BLaER1 treated with 17β-estradiol and CSF1 and Interleukin-3, amounts not matched to agents 10 nM and 100 nM (cell line): ENCODE measurements around the gene AP5Z1.

Experiments
- H3K27ac ChIP-seq, 11 experiments: shearing (Covaris generic); formaldehyde crosslinking; 2 replicates each; pipeline ENCODE4 v1.8.1; 2022
- H3K27me3 ChIP-seq, 11 experiments: shearing (Covaris generic); formaldehyde crosslinking; 2 replicates each; pipeline ENCODE4 v1.8.1; 2022
- H3K36me3 ChIP-seq, 11 experiments: shearing (Covaris generic); formaldehyde crosslinking; 2 replicates each; pipeline ENCODE4 v1.8.1; 2022
- H3K4me1 ChIP-seq, 10 experiments: shearing (Covaris generic); formaldehyde crosslinking; 2 replicates each; pipeline ENCODE4 v1.8.1; 2022
- H3K4me2 ChIP-seq, 11 experiments: shearing (Covaris generic); formaldehyde crosslinking; 2 replicates each; pipeline ENCODE4 v1.8.1; 2022
- H3K4me3 ChIP-seq, 10 experiments: shearing (Covaris generic); formaldehyde crosslinking; 2 replicates each; pipeline ENCODE4 v1.8.1; 2022
- H3K9ac ChIP-seq, 11 experiments: shearing (Covaris generic); formaldehyde crosslinking; 2 replicates each; pipeline ENCODE4 v1.8.1; 2022
- H3K9me3 ChIP-seq, 11 experiments: shearing (Covaris generic); formaldehyde crosslinking; replicated peaks in 1 of 11; 2 replicates each; pipeline ENCODE4 v1.8.1; 2022
- H4K20me1 ChIP-seq, 11 experiments: shearing (Covaris generic); formaldehyde crosslinking; 2 replicates each; pipeline ENCODE4 v1.8.1; 2022
- Cebpa-rat ChIP-seq, 11 experiments: shearing (Covaris generic); IDR thresholded peaks; 2 replicates each; pipeline ENCODE4 v1.8.1; 2022

The AP5Z1 gene

DNA sequence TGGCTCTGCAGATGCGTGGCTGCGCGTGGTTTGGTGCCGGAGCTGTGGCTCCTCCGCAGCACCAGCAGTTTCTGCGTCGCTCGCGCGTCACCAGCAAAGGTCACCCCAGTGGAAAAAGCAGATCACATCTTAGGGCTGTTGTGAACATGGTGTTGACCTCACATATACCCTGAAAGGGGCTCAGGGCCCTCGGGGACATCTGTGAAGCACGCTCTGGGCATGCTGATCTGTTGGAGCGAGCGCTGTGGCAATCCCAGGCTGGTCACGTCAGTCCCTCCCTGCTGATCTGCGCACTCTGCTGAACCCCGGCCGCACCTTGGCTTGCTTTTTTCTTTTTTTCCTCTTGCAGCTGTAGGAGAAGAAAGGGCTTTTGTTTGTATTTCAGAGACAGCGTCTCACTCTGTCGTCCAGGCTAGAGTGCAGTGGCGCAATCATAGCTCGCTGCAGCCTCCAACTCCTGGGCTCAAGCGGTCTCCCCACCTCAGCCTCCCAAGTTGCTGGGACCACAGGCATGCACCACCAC, 33.3 kb upstream of the AP5Z1 start:
- no peak overlapping the region for H3K4me3 ChIP-seq
- H3K36me3 ChIP-seq: peaks cover 34 to 51% (median 39%) of the 10 kb centered on the region in 11 experiments
- TF ChIP-seq Cebpa-rat (IDR thresholded peaks at IDR 0.05): 0 out of 22 replicates have a peak, but pooled peaks of 1 of the 11 experiments have one; percentile 10
- H3K27ac ChIP-seq: peak overlapping the region in 3 of 11 experiments; percentile 79 to 90 (median 88); a peak in 5 of 22 replicates
- H3K4me1 ChIP-seq: peaks cover 75 to 89% (median 83%) of the 10 kb centered on the region in 10 experiments
- H3K9me3 ChIP-seq: no peaks in the 10 kb centered on the region
- H3K27me3 ChIP-seq: no peaks in the 10 kb centered on the region
- no peak overlapping the region for H3K9ac ChIP-seq
- H4K20me1 ChIP-seq: peaks cover 0 to 71% (median 27%) of the 10 kb centered on the region in 11 experiments; a peak in 14 of 22 replicates
- H3K4me2 ChIP-seq: peak overlapping the region in 2 of 11 experiments; percentile 83 to 88; a peak in 1 of 22 replicates

DNA sequence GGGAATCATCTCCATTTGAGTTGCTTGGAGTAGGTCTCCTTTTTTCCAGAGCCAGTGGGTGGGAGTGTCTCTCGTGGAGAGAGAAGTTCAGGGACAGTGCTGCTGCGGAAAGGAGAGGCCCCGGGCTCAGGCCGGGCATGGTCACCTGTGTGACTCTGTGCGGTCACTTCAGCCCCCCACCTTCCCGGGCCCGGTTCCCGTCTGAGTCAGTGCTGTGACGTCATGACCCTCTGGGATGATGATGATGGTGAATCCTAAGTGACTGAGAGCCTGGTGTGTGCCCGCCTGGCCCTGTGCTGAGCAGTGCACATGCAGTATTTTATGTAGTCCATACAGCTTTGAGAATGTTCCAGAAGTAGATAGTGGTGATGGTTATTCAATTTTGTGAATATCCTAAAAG, 32.6 kb upstream of the AP5Z1 start:
- Histone ChIP-seq H4K20me1 (peaks cover 0 to 76% (median 27%) of the 10 kb centered on the region in 11 experiments; a peak in 14 of 22 replicates), H3K4me1 (peaks cover 75 to 89% (median 83%) of the 10 kb centered on the region in 10 experiments), H3K9ac (peak overlapping the region in 2 of 11 experiments; percentile 19 to 25; a peak in 1 of 22 replicates), H3K4me3 (no peak overlapping the region), H3K27me3 (no peaks in the 10 kb centered on the region), H3K27ac (peak overlapping the region in 7 of 11 experiments; percentile 10 to 95 (median 87); a peak in 13 of 22 replicates), H3K36me3 (peaks cover 35 to 51% (median 46%) of the 10 kb centered on the region in 11 experiments), H3K4me2 (peak overlapping the region in 10 of 11 experiments; percentile 80 to 92 (median 86); a peak in 17 of 22 replicates), H3K9me3 (no peaks in the 10 kb centered on the region)
- TF ChIP-seq Cebpa-rat (IDR thresholded peaks at IDR 0.05): no peak

DNA sequence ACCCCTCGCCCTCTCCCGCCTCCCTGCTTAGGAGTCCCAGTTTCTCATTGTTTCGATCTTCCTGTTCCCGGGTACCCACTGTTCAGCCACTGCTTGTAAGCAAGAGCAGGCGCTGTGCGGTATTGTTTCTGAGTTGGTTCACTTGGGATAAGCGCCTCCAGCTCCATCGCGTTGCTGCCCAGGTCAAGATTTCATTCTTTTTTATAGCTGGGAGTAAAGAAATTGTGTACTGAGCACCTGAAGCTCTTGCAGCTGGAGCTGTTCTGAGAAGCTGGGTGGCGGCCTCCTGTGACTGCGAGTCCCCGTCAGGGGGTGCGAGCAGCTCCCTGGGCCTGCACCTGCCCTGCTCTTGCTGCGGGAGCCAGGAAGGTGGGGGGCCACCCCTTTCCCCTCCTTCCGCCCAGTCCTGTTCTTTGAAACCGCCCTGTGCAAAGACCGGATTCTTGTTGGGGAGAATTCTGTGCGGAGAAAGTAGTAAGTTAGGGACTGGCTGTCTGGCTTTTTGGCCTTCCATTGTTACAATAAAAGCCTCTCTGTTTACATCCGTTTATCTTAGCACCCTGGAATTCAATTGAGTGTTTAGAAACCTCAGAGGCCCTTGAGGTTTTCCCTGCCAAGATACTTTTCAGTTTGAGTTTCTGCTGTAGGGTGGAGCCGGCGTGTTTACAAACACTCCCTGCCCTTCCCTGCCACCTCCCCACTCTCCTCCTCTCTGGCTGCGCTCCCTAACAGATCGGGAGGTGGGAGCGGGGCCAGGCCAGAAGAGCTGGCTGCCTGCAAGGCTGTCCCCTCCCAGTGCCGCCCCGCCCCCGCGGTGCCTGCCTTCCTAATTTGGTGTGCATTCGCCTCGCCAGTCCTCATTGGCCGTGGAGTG, 30.8 kb upstream of the AP5Z1 start:
- Histone ChIP-seq H3K36me3 (peaks cover 42 to 62% (median 56%) of the 10 kb centered on the region in 11 experiments), H4K20me1 (peaks cover 9 to 82% (median 31%) of the 10 kb centered on the region in 11 experiments; a peak in 16 of 22 replicates), H3K27ac (peak overlapping the region; percentile 76 to 95 (median 87)), H3K9me3 (no peaks in the 10 kb centered on the region), H3K4me1 (peaks cover 68 to 89% (median 82%) of the 10 kb centered on the region in 10 experiments), H3K4me2 (peak overlapping the region; percentile 80 to 92 (median 87)), H3K27me3 (no peaks in the 10 kb centered on the region), H3K9ac (peak overlapping the region; percentile 70 to 82 (median 77)), H3K4me3 (peak overlapping the region; percentile 29 to 63 (median 48); a peak in 18 of 20 replicates)
- no peak for TF ChIP-seq Cebpa-rat (IDR thresholded peaks at IDR 0.05)

- Histone ChIP-seq H3K27me3 (no peaks in the 10 kb centered on the region), H3K36me3 (peaks cover 46 to 70% (median 62%) of the 10 kb centered on the region in 11 experiments), H3K4me2 (peak overlapping the region; percentile 80 to 92 (median 87)), H3K9ac (peak overlapping the region; percentile 70 to 82 (median 77)), H4K20me1 (peaks cover 12 to 86% (median 34%) of the 10 kb centered on the region in 11 experiments; a peak in 15 of 22 replicates), H3K9me3 (no peaks in the 10 kb centered on the region), H3K4me1 (peaks cover 61 to 86% (median 78%) of the 10 kb centered on the region in 10 experiments), H3K27ac (peak overlapping the region; percentile 76 to 95 (median 87)), H3K4me3 (peak overlapping the region; percentile 34 to 63 (median 50); a peak in 19 of 20 replicates)
- TF ChIP-seq Cebpa-rat (IDR thresholded peaks at IDR 0.05): peak in 3 of 11 experiments; percentile 31 to 60 (median 47); a peak in 3 of 22 replicates
Measured at GRCh38 chr7:4745265-4745919, 30.0 kb upstream of the AP5Z1 start.

DNA sequence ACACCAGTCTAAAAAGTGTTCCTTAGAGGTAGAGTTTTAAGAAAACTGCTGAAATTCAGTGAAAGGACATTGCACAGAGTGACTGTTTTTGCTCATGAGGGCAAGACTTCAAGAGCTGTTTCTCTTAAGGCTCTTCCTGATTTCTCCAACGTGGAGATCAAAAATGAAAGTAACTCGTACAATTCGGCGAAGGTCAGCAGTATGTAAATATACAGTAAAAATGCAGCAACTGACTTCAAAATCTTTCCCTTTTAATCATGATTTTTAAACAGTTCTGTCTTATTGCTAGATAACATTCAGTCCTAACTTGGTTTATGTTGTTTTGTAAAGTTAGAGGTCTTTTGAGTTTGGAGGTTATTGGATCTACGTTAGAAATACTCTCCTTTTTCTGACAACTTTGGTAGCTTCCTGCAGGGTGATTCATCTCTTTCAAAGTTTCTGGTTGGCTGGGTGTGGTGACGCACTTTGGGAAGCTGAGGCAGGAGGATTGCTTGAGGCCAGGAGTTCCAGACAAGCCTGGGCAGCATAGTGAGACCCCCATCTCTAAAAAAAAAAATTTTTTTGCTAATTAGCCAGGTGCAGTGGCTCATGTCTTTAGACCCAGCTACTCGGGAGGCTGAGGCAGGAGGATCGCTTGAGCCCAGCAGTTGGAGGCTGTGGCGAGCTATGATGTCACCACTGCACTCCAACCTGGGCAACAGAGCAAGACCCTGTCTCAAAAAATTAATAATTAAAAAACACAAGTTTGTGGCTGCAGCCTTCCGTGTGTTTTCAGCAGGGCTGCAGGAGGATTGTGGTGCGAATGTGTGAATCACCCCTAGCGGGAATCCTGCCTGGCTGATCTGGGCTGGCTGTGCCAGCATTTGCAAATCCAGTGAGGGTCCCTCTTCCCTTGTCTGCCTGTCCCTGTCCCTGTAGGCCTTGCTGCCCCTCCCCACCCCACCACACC, 29.2 kb upstream of the AP5Z1 start:
- H4K20me1 ChIP-seq: peaks cover 10 to 87% (median 39%) of the 10 kb centered on the region in 11 experiments; a peak in 16 of 22 replicates
- H3K4me3 ChIP-seq: peak overlapping the region; percentile 34 to 63 (median 50); a peak in 19 of 20 replicates
- H3K36me3 ChIP-seq: peaks cover 41 to 63% (median 56%) of the 10 kb centered on the region in 11 experiments
- H3K27ac ChIP-seq: peak overlapping the region; percentile 76 to 95 (median 87)
- peak overlapping the region; percentile 80 to 92 (median 87) for H3K4me2 ChIP-seq
- H3K9ac ChIP-seq: peak overlapping the region; percentile 70 to 82 (median 77)
- no peaks in the 10 kb centered on the region for H3K9me3 ChIP-seq
- H3K27me3 ChIP-seq: no peaks in the 10 kb centered on the region
- no peak for TF ChIP-seq Cebpa-rat (IDR thresholded peaks at IDR 0.05)
- peaks cover 55 to 88% (median 81%) of the 10 kb centered on the region in 10 experiments for H3K4me1 ChIP-seq

GRCh38 chr7:4747013-4747412, 28.4 kb upstream of the AP5Z1 start:
- H3K36me3 ChIP-seq: peaks cover 35 to 63% (median 56%) of the 10 kb centered on the region in 11 experiments
- peaks cover 18 to 91% (median 46%) of the 10 kb centered on the region in 11 experiments; a peak in 18 of 22 replicates for H4K20me1 ChIP-seq
- no peak for TF ChIP-seq Cebpa-rat (IDR thresholded peaks at IDR 0.05)
- peak overlapping the region in 2 of 10 experiments; percentile 19 to 54; a peak in 1 of 20 replicates for H3K4me3 ChIP-seq
- peak overlapping the region in 9 of 11 experiments; percentile 39 to 82 (median 66); a peak in 13 of 22 replicates for H3K9ac ChIP-seq
- H3K9me3 ChIP-seq: no peaks in the 10 kb centered on the region
- H3K27ac ChIP-seq: peak overlapping the region; percentile 76 to 95 (median 87); a peak in 18 of 22 replicates
- peaks cover 55 to 93% (median 88%) of the 10 kb centered on the region in 10 experiments for H3K4me1 ChIP-seq
- H3K27me3 ChIP-seq: no peaks in the 10 kb centered on the region
- H3K4me2 ChIP-seq: peak overlapping the region; percentile 80 to 92 (median 87)

DNA sequence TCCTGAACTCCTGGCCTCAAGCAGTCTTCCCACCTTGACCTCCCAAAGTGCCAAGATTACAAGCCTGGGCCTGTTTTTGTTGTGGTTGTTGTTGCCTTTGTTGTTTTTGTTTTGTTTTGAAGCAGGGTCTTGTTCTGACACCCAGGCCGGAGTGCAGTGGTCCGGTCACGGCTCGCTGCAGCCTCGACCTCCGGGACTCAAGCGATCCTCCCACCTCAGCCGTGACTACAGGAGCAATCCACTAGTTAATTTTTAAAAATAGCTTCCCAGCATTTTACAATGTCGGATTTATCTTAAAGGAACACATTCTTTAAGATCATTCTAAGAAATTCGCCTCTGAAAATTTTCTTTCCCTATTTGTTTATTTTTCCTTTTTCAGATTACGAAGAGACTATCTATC, 27.7 kb upstream of the AP5Z1 start:
- H3K36me3 ChIP-seq: peaks cover 32 to 63% (median 56%) of the 10 kb centered on the region in 11 experiments
- TF ChIP-seq Cebpa-rat (IDR thresholded peaks at IDR 0.05): no peak
- H3K9ac ChIP-seq: peak overlapping the region; percentile 39 to 82 (median 62); a peak in 21 of 22 replicates
- H3K9me3 ChIP-seq: no peaks in the 10 kb centered on the region
- H3K4me2 ChIP-seq: peak overlapping the region; percentile 80 to 92 (median 87)
- H4K20me1 ChIP-seq: peaks cover 25 to 91% (median 46%) of the 10 kb centered on the region in 11 experiments; a peak in 20 of 22 replicates
- H3K4me1 ChIP-seq: peaks cover 52 to 92% (median 89%) of the 10 kb centered on the region in 10 experiments
- no peaks in the 10 kb centered on the region for H3K27me3 ChIP-seq
- peak overlapping the region in 9 of 10 experiments; percentile 1 to 30 (median 21); a peak in 5 of 20 replicates for H3K4me3 ChIP-seq
- H3K27ac ChIP-seq: peak overlapping the region; percentile 53 to 95 (median 87); a peak in 20 of 22 replicates
